A673 (cell line): Measurements from ENCODE around the gene RAPGEF4.

Experiments used
- EZH2 ChIP-seq: fragments of 200-600 bp; sonication (generic); IDR thresholded peaks from 2 replicates; pipeline ENCODE4 v1.6.1; 2017; ENCODE audit warnings: borderline replicate concordance, low read depth, mild to moderate bottlenecking, mixed read lengths, antibody characterized with exemption, low read length; ENCODE audit not compliant: poor library complexity, severe bottlenecking
- TF ChIP-seq, protein P1 (sequence below): fragments of 300-800, 200-600 bp; sonication (generic); conservative IDR thresholded peaks from 2 replicates; pipeline ENCODE4 v1.5.1; 2017; ENCODE audit warnings: low read depth, mild to moderate bottlenecking, antibody characterized with exemption, low read length, moderate library complexity, mixed read lengths

GRCh38 chr2:172833898-172834297 lies 98.3 kb downstream of the RAPGEF4 start:
- TF ChIP-seq, protein P1, sequence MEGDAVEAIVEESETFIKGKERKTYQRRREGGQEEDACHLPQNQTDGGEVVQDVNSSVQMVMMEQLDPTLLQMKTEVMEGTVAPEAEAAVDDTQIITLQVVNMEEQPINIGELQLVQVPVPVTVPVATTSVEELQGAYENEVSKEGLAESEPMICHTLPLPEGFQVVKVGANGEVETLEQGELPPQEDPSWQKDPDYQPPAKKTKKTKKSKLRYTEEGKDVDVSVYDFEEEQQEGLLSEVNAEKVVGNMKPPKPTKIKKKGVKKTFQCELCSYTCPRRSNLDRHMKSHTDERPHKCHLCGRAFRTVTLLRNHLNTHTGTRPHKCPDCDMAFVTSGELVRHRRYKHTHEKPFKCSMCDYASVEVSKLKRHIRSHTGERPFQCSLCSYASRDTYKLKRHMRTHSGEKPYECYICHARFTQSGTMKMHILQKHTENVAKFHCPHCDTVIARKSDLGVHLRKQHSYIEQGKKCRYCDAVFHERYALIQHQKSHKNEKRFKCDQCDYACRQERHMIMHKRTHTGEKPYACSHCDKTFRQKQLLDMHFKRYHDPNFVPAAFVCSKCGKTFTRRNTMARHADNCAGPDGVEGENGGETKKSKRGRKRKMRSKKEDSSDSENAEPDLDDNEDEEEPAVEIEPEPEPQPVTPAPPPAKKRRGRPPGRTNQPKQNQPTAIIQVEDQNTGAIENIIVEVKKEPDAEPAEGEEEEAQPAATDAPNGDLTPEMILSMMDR, result no peak
- no peak for TF ChIP-seq EZH2
